GM21576 (cell line): ENCODE measurements around the gene CEP135.
"Not testable (repeated sequence)": the region's sequence is repeated elsewhere in the genome, so short reads cannot be mapped to it uniquely, and the experiment has no call there.

Experiments used
- ATAC-seq: cut with Tn5 transposase; IDR thresholded peaks from one replicate; pipeline ENCODE4 v1.9.1; 2021; ENCODE audit warnings: mild to moderate bottlenecking, moderate library complexity; ENCODE audit not compliant: unreplicated experiment

CEP135 gene

GRCh38 chr4:55948726-55949481 lies at the start of gene CEP135:
CEP135 (plus strand) TSS chr4:55948945; CDS start chr4:55952131, 3,186 bp downstream.
- peak; percentile 59 for ATAC-seq

DNA sequence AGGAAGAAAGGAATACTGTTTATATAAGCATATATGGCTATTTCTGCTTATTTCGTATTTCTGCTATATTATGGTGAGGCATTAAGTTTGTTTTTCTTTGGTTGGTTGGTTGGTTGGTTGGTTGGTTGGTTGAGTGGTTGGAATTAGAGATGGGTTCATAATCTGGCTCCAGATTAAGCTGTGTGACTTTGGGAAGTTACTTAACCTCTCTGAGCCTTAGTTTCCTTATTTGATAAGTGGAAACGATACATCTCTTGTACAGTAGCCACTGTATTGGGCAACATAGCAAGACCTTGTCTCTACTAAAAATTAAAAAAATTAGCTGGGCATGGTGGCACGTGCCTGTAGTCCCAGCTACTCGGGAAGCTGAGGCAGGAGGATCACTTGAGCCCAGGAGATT lies 46.1 kb upstream of the CEP135 start:
- no peak for ATAC-seq

DNA sequence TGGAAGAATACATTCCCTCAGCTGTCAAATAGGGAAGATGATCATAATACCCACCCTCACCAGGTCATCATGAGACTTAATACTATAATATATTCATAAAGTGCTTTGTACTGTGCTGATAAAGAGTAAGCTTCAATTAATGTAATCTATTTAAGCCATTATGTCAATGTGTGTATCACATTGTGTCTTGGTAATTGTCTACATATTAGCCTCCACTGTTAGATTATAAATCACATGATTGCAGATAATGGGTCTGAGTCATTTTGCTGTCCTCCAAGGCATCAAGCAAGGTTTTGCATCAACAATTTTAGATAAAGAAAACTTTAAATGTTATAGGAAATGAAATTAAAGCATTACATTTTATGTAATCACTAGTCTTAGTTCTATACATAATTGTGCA lies 45.2 kb upstream of the CEP135 start:
- no peak for ATAC-seq

- ATAC-seq: no peak
Measured at GRCh38 chr4:55904576-55904975, 44.2 kb upstream of the CEP135 start.

DNA sequence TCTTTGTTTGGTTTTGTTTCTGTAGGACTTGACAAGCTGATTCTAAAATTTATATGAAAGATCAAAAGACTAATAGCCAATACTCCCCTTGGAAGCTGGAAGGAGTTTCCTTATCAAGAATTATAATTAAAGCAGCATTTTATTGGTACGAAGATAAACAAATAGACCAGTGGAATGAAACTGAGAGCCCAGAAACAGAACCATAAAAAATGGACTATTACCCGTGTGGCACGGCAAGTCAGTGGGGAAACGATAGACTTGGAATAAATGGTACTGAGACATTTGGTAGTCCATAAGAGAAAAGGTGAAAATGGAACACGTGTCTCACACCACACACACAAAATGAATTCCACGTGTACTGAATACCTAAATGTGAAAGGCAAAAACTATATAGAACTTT lies 42.4 kb upstream of the CEP135 start:
- no peak for ATAC-seq

GRCh38 chr4:55906989-55907388 lies 41.8 kb upstream of the CEP135 start:
- no peak for ATAC-seq

DNA sequence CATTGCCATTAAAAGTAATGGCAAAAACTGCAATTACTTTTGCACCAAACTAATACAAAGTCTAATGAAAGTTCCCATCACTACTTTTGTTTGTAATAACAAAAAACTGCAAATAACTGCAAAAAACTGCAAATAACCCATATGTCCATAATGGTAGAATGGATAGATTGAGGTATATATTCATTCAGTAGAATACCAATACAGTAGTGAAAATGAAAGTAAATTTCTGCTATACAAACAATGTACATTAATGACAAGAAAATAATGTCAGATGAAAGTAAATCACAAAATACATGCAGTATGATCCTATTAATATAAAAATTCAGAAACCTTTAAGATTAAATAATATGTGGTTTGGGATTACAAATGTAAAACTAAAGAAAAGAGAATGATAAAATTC lies 41.3 kb upstream of the CEP135 start:
- no peak for ATAC-seq

DNA sequence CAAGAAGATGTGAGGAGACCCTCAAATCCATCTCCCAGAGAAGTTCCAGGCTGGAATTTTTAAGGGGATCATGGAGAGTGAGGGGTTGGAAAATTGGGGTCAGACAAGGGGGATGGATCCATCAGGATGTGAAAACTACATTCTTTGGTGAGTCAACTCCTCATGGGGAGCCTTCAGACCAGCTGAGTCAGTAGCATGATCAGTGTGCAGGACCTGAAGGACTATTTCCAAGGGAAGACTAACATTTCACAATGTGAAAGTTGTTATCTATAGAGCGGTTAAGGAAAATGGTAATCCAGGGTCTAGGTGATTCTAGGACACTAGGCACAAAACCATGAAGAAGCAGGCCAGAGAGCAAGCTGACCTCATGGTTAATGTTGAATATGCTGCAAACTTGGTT lies 38.6 kb upstream of the CEP135 start:
- no peak for ATAC-seq

DNA sequence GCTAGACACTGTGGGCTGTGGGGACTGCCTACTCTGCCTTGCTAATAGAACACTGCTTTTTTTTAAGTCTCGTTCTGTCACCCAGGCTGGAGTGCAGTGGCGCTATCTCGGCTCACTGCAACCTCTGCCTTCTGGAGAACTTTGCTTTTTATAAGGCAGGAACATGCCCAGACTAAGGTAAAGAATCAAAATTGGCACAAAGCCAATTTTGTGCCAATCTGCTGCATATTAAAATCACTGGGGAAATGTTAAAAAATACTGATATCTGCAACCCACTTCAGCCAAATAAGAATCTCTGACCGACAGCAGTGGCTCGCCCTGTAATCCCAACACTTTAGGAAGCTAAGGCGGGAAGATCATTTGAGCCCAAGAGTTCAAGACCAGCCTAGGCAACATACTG lies 36.5 kb upstream of the CEP135 start:
- ATAC-seq: no peak

DNA sequence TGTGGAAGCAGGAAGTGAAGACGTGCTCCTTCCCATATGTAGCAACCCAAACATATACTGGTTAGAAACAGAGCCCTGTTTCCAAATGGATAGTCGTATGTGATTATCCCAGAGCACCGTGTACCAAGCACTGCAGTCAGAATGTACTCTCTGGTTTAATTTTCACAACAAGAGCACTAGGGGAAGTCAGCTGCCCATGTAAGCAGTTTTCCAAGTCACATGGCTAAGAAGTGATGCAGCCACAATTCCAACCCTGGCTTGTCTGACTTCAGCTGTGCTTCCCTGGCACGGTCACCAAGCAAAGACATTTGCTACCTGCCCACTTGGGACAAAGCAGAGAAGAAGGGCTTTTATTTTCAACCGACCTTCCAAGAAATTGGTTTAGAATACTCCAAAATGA lies 28.2 kb upstream of the CEP135 start:
- no peak for ATAC-seq

DNA sequence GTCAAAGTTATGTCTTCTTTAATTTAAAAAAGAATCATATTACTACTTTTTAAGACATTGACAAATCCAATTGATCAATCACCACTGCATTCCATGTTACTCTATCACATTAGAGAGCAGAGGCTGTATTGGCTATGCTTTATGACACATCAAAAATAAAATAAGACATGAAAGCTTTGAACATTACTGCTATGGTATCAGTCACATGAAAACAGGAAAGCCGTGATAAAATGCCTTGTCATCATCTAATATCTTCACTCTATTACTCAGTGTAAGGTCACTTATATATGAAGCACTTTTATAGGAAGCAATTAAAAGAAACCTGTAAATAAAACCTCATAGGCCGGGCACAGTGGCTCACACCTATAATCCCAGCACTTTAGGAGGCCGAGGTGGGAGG lies 27.7 kb upstream of the CEP135 start:
- ATAC-seq: no peak

GRCh38 chr4:55925241-55925640 lies 23.5 kb upstream of the CEP135 start:
- ATAC-seq: no peak

GRCh38 chr4:55926610-55927009 lies 22.1 kb upstream of the CEP135 start:
- no peak for ATAC-seq

GRCh38 chr4:55927803-55928437 lies 20.8 kb upstream of the CEP135 start:
- ATAC-seq: no peak

GRCh38 chr4:55928846-55929245 lies 19.9 kb upstream of the CEP135 start:
- no peak for ATAC-seq

DNA sequence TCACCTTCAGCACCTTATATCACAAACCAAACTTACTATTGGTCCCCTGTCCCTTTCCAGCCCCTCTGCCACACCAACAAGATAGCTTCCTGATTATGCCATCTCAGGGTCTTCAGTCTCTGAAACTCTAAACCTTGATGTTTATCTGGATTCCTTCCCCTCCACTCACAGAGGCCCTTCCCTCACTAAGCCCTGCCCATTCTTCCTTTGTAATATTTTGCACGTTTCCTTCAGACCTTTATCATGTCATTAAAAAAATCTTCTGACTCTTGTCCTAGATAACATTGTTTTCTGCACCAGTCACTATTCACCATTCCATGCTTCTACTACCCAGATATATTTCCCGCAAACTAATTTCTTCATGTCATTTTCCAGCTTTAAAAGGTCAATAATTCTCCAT lies 17.7 kb upstream of the CEP135 start:
- no peak for ATAC-seq

GRCh38 chr4:55931833-55932232 lies 16.9 kb upstream of the CEP135 start:
- ATAC-seq: no peak

DNA sequence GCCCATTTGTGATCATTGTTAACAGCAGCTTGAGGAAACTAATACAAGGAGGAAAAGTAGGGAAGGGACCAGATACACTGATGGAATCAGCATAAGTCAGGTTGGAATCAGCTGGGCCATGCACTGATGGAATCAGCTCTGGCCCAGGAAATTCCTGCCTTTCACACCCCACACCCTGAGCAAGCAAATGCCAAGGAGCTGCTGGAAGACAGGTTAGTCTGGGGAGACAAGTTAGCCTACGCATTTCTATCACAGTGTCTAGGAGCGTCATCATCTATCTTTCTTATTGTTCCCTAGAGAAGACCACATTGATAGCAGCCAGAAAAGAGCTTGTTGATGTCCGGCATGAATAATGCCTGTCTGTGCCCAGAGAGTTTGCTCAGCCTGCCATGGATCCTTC lies 16.2 kb upstream of the CEP135 start:
- ATAC-seq: no peak

DNA sequence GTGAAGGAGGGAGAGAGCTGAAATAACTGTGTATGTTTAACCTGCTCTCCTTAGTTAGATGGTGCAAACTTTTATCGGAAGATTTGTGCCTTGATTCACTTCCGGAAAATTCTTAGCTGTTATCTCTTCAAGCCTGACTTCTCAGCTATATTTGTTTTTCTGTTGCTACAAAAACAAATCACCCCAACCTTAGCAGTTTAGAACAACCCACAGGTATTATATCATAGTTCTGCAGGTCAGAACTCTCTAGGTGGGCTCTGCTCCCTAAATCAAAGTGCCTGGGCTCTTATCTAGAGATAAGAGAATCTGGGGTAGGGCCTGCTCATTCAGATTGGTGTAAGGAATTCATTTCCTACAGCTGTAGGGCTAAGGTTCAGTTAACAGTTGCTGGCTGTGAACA lies 15.1 kb upstream of the CEP135 start:
- no peak for ATAC-seq

DNA sequence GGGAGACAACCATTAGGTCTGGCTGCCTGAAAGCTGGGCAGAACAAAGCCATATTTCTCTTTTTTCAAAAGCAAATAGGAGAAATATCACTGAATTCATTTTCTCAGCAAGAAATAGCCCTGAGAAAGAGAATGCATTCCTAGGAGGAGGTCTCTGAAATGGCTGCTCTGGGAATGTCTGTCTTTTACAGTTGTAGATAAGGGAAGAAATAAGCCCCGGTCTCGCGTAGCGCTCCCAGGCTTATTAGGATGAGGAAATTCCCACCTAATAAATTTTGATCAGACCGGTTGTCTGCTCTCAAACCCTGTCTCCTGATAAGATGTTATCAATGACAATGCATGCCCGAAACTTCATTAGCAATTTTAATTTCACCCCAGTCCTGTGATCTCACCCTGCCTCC lies 12.8 kb upstream of the CEP135 start:
- not testable (repeated sequence) for ATAC-seq

- no peak for ATAC-seq
Measured at GRCh38 chr4:55938481-55938880, 10.3 kb upstream of the CEP135 start.

GRCh38 chr4:55939421-55939820 lies 9.3 kb upstream of the CEP135 start:
- no peak for ATAC-seq
